ENCODE results near the gene POLE.

Gene POLE

DNA sequence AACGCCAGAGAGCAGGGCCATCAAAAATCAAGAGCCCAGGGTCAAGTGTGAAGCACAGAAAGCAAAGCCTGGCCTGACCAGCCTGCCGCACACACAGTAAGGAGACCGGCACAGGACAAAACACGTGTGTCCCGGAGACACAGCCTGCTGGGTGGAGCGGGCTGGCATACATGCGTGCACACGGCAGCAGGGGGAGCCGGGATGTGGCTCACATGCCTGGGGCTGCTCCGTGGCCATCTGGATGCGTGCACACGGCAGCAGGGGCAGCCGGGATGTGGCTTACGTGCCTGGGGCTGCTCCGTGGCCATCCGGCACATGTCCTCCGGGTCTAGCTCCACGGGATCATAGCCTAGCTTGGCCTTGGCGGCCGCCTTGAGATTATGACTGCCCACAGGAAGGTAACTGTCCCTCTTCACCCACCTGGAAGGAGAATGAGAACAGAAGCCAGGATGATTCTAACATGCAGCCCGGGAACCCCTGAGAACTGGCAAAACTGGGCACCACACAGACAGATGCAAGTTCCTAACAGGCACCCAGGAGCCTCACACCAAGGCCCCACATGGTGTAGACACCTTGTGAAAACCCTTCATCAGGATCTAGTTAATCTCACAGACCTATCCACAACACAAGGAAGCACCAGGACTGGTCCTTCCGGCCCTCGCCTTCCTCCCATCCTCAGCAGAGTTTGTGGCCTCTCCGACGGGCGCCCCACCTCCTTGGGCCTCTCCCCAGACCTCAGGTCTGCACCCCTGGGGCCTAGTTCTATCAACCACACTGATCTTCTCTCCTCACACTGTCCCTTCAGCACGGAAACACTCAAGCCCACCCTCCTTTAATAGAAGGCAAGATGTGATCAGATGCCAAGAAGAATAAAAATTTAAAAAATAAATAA, 13.6 kb downstream of the POLE start:
- H3K4me3 ChIP-seq (ENCODE audit: low read depth in 1 of 2, low read length in 2 of 2) = no peak overlapping the region
- peaks cover 40 to 66% of the 10 kb centered on the region in 2 donors for H3K36me3 ChIP-seq (ENCODE audit: control insufficient read depth in 1 of 2, insufficient read depth in 2 of 2, low read length in 2 of 2)
- H3K9me3 ChIP-seq (ENCODE audit: control insufficient read depth in 1 of 2, low read length in 2 of 2) = no peaks in the 10 kb centered on the region
- H3K4me1 ChIP-seq (ENCODE audit: control insufficient read depth in 1 of 2, insufficient read depth in 2 of 2, low read length in 2 of 2) = no peaks in the 10 kb centered on the region
- H3K27ac ChIP-seq (ENCODE audit: low read length) = no peak overlapping the region
- no peaks in the 10 kb centered on the region for H3K27me3 ChIP-seq (ENCODE audit: low read depth, low read length)

DNA sequence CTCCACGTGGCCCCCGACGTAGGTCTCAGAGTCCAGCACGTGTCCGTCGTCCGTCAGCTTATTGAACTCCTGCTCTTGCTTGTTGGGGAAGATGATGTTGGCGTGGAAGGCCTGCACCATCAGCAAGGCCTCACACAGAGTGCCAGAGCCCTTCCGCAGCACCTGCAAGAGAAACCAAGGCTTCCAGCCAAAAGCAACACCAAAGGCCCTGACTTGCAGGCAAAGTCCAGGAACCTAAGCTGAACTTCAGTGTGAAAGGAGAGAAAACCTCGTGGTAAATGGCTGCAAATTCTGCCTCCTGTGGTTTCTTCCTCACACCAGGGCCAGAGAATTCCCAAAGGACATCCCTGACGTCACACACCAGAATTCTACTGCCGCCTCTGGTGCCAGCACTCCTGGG, 14.5 kb downstream of the POLE start:
- Histone ChIP-seq H3K27me3 (ENCODE audit: low read depth, low read length) (no peaks in the 10 kb centered on the region), H3K9me3 (ENCODE audit: control insufficient read depth in 1 of 2, low read length in 2 of 2) (no peaks in the 10 kb centered on the region), H3K4me3 (ENCODE audit: low read depth in 1 of 2, low read length in 2 of 2) (no peak overlapping the region), H3K27ac (ENCODE audit: low read length) (no peak overlapping the region), H3K4me1 (ENCODE audit: control insufficient read depth in 1 of 2, insufficient read depth in 2 of 2, low read length in 2 of 2) (no peaks in the 10 kb centered on the region), H3K36me3 (ENCODE audit: control insufficient read depth in 1 of 2, insufficient read depth in 2 of 2, low read length in 2 of 2) (peaks cover 43 to 71% of the 10 kb centered on the region in 2 donors)

DNA sequence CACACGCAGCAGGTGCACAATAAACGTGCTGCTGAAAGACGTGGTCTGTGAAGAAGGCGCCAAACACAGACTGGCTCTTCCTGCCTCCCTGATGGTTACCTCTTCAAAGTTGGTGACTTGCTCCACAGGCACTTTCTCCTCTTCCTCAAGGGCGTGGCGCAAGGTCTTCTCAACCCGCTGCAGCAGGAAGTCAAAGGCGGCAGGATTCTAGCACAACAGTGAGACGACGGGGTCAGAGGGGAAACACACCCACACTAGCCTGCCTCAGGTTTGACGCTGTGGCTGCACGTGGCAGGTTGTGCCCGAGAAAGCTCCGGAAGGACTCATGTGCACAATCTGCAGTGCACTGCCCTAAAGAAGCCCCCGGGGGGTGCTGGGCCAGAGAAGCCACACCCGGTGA, 15.0 kb downstream of the POLE start:
- Histone ChIP-seq H3K27me3 (ENCODE audit: low read depth, low read length) (no peaks in the 10 kb centered on the region), H3K9me3 (ENCODE audit: control insufficient read depth in 1 of 2, low read length in 2 of 2) (no peaks in the 10 kb centered on the region), H3K27ac (ENCODE audit: low read length) (no peak overlapping the region), H3K4me3 (ENCODE audit: low read depth in 1 of 2, low read length in 2 of 2) (no peak overlapping the region), H3K36me3 (ENCODE audit: control insufficient read depth in 1 of 2, insufficient read depth in 2 of 2, low read length in 2 of 2) (peaks cover 37 to 71% of the 10 kb centered on the region in 2 donors), H3K4me1 (ENCODE audit: control insufficient read depth in 1 of 2, insufficient read depth in 2 of 2, low read length in 2 of 2) (no peaks in the 10 kb centered on the region)

DNA sequence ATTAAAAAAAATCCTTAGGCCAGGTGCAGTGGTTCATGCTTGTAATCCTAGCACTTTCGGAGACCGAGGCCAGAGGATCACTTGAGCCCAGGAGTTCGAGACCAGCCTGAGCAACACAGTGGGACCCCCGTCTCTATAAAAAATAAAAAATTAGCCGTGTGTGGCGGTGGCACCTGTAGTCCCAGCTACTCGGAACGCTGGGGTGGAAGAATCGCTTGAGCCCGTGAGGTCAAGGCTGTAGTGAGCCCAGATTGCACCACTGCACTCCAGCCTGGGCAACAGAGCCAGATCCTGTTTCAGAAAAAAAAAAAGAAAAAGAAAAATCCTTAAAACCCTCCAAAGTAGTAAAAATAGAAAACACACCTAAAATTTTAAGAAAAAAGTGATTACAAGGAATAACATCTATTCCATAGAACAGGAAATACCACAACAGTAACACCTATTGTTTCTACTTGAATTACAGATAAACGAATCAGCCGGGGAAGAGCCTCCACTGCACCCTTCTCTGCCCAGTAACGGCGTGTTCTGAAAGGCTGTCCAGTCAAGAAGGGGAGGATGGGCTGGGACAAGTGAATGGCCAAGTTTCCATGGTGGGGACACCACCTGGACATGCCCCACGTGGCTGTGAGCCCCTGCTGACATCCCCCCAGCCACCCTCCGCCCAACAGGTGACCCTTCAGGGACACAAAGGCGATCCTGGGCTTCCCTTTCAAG, 17.8 kb downstream of the POLE start:
- no peaks in the 10 kb centered on the region for H3K4me1 ChIP-seq (ENCODE audit: control insufficient read depth in 1 of 2, insufficient read depth in 2 of 2, low read length in 2 of 2)
- H3K27ac ChIP-seq (ENCODE audit: low read length) = no peak overlapping the region
- no peak overlapping the region for H3K4me3 ChIP-seq (ENCODE audit: low read depth in 1 of 2, low read length in 2 of 2)
- peaks cover 38 to 77% of the 10 kb centered on the region in 2 donors for H3K36me3 ChIP-seq (ENCODE audit: control insufficient read depth in 1 of 2, insufficient read depth in 2 of 2, low read length in 2 of 2)
- H3K27me3 ChIP-seq (ENCODE audit: low read depth, low read length) = no peaks in the 10 kb centered on the region
- no peaks in the 10 kb centered on the region for H3K9me3 ChIP-seq (ENCODE audit: control insufficient read depth in 1 of 2, low read length in 2 of 2)

DNA sequence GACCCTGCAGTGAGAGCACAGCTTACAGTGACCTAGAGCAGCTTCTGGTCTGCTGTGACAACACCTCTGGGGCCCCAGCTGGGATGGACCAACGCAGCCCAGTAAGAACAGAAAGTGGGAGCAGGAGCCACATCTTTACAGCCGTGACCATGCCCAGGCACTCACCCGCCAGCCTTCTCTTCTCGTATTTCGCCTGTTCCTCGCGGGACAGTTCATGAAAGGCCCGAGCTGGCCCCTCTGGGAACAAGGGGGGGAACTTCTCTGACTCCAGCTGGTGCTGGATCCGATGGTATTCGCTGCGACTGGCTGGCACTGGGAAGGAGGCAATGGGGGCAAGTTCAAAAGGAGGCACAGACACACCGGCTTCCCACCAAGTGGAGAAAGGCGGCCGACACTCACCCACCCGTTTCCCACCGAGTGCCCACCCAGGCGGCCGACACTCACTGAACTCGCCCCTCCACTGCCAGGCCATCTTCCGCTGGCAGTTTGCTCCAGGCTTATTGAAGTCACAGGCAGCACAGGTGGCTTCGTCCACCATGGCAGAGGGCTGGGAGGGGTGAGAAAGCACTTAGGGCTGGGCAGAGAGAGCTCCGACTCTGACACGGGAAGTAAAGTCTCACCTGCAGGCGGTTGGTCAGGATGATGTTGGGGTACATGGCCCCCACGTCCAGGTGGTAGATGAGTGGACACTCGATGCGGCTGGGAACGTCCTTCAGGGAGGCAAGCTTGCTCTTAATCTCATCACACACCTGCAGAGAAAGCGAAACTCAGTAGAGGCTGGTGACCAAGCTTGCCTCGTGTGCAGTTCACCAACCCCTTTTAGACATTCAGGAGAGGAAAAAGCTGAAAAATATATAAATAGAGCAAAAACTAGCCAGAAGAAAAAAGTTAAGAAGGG, 18.7 kb downstream of the POLE start:
- peaks cover 39 to 83% of the 10 kb centered on the region in 2 donors for H3K36me3 ChIP-seq (ENCODE audit: control insufficient read depth in 1 of 2, insufficient read depth in 2 of 2, low read length in 2 of 2)
- H3K4me3 ChIP-seq (ENCODE audit: low read depth in 1 of 2, low read length in 2 of 2) = no peak overlapping the region
- H3K9me3 ChIP-seq (ENCODE audit: control insufficient read depth in 1 of 2, low read length in 2 of 2) = no peaks in the 10 kb centered on the region
- H3K4me1 ChIP-seq (ENCODE audit: control insufficient read depth in 1 of 2, insufficient read depth in 2 of 2, low read length in 2 of 2) = no peaks in the 10 kb centered on the region
- no peaks in the 10 kb centered on the region for H3K27me3 ChIP-seq (ENCODE audit: low read depth, low read length)
- no peak overlapping the region for H3K27ac ChIP-seq (ENCODE audit: low read length)

DNA sequence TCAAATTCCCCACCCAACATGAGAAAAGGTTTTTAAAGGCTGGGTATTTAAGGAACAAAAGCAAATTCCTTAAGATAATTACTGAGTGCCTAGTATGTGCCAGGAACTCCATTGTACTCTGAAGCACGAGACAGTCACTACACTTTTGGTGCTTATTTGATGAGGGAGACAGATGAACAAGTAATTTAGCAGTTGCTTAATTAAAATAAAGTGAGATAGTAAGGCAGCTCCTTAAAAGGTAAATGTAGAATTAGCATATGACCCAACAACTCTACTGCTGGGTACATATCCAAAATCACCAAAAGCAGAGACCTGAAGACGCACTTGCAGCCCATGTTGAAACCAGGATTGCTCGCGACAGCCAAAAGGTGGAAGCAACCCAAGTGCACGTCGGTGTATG, 21.3 kb downstream of the POLE start:
- Histone ChIP-seq H3K27me3 (ENCODE audit: low read depth, low read length) (no peaks in the 10 kb centered on the region), H3K36me3 (ENCODE audit: control insufficient read depth in 1 of 2, insufficient read depth in 2 of 2, low read length in 2 of 2) (peaks cover 46 to 88% of the 10 kb centered on the region in 2 donors), H3K4me1 (ENCODE audit: control insufficient read depth in 1 of 2, insufficient read depth in 2 of 2, low read length in 2 of 2) (no peaks in the 10 kb centered on the region), H3K9me3 (ENCODE audit: control insufficient read depth in 1 of 2, low read length in 2 of 2) (no peaks in the 10 kb centered on the region), H3K4me3 (ENCODE audit: low read depth in 1 of 2, low read length in 2 of 2) (no peak overlapping the region), H3K27ac (ENCODE audit: low read length) (no peak overlapping the region)

DNA sequence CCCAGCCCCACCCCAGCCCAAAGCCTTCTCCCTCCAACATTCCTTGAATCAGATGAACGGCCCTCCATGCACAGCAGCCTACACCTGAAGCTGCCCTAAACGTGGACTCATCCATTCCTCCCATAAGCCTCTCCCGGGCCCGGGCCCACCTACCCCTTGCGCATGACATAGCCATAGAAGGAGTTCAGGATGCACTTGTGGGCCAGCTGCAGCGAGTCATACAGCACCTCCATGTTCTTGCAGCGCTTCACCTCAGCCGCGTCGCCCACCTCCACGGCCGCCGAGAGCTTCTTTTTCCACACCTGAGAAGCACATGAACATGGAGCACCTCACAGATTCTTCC, 22.0 kb downstream of the POLE start:
- H3K36me3 ChIP-seq (ENCODE audit: control insufficient read depth in 1 of 2, insufficient read depth in 2 of 2, low read length in 2 of 2) = peaks cover 49 to 95% of the 10 kb centered on the region in 2 donors
- no peaks in the 10 kb centered on the region for H3K4me1 ChIP-seq (ENCODE audit: control insufficient read depth in 1 of 2, insufficient read depth in 2 of 2, low read length in 2 of 2)
- H3K27ac ChIP-seq (ENCODE audit: low read length) = no peak overlapping the region
- H3K4me3 ChIP-seq (ENCODE audit: low read depth in 1 of 2, low read length in 2 of 2) = no peak overlapping the region
- no peaks in the 10 kb centered on the region for H3K9me3 ChIP-seq (ENCODE audit: control insufficient read depth in 1 of 2, low read length in 2 of 2)
- no peaks in the 10 kb centered on the region for H3K27me3 ChIP-seq (ENCODE audit: low read depth, low read length)

DNA sequence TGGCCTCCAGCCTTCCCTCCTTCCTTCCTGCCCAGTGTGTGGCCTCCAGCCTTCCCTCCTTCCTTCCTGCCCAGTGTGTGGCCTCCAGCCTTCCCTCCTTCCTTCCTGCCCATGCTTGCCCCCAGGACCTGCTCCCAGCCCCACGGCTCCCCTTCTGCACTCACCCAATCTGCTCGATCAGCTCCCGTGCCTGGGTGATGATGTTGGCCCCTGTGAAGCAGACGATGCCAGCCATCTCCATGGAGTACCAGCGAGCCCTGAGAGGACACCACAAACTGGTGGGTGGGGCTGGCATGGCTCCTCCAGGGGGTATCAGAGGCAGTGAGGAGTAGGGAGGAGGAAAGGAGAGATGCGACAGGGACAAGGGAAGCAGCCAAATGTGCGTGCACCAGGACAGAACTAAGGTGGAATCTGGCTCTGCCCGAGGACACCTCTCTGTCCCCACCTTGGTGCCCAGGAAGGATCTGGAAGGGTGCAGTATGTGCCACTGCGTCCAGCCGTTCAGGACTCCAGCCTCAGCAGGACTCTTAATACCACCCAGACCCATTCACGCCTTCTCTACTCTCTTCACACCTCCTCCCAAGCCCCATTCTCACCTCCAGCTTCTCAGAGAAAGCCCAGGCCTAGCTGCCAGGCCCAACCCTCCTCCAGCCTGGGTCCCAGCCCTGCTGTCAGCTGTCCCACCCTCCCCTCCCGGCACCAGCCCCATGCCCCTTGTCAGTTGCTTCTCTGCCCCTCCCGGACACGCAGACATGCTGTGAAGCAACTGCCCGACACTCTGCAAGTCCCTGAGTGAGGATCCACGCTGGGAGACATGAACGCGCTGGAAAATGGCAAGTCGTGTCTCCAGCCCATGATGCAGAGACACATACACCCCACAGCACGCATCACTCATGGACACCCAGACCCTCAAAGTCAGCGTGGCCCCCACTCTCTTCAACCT, 22.7 kb downstream of the POLE start:
- Histone ChIP-seq H3K36me3 (ENCODE audit: control insufficient read depth in 1 of 2, insufficient read depth in 2 of 2, low read length in 2 of 2) (peaks cover 50 to 98% of the 10 kb centered on the region in 2 donors), H3K27ac (ENCODE audit: low read length) (no peak overlapping the region), H3K4me3 (ENCODE audit: low read depth in 1 of 2, low read length in 2 of 2) (no peak overlapping the region), H3K9me3 (ENCODE audit: control insufficient read depth in 1 of 2, low read length in 2 of 2) (no peaks in the 10 kb centered on the region), H3K4me1 (ENCODE audit: control insufficient read depth in 1 of 2, insufficient read depth in 2 of 2, low read length in 2 of 2) (no peaks in the 10 kb centered on the region), H3K27me3 (ENCODE audit: low read depth, low read length) (no peaks in the 10 kb centered on the region)

DNA sequence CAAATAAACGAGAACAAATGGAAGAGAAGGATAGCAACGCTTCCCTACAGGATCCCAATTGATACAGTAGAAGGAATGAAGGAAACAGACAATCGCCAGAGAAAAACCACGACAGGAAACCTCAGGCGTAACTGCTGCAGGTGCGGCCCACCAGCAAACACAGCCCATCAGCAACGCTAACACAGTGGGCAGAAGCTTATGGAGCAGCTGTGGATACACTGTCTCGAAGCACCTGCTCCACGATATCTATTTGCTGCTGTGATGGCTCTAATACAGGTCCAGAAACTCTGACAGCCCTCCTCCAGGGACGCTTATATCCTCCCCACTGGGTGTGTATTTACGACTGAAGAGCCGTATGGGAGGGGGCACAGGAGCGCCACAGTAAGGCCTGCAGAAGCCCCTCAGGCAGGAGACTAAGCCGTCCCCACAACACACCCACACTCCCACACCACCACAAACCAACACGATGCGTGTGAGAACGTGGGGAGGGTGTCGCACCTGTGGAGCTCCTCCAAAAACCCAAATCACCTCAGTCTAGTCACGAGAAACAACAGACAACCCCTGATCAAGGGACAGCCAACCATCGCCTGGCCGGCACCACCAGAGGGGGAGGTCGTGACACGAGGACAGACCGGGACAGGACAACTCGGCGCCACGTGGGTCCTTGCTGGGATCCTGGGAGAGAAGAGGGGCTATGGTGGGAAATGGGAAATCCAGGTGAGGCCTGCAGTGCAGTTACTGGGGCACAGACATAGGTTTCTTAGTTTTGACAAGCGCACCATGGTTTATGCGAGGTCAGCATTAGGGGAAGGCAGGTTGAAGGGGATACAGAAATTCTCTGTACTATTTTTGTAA, 24.0 kb downstream of the POLE start:
- no peaks in the 10 kb centered on the region for H3K4me1 ChIP-seq (ENCODE audit: control insufficient read depth in 1 of 2, insufficient read depth in 2 of 2, low read length in 2 of 2)

DNA sequence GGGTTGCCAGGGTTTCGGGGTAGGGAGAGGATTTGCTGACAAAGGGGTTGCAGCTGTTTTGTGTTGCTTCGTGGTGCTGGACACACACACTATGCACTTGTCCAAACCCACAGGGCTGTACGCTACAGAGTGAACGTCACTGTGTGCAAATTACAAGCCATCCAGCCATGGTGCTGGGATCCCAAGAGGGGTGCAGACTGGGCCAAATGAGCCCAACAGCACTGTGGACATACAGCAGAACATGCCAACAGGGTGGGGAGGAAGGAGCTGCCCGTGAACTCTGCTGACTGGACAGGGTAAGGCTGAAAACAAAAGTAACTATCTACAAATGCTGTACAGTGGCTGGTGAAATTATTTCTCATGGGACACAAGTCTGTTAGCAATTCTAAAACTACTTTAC, 25.2 kb downstream of the POLE start:
- peaks cover 66 to 99% of the 10 kb centered on the region in 2 donors for H3K36me3 ChIP-seq (ENCODE audit: control insufficient read depth in 1 of 2, insufficient read depth in 2 of 2, low read length in 2 of 2)
- H3K27me3 ChIP-seq (ENCODE audit: low read depth, low read length) = no peaks in the 10 kb centered on the region
- H3K4me1 ChIP-seq (ENCODE audit: control insufficient read depth in 1 of 2, insufficient read depth in 2 of 2, low read length in 2 of 2) = no peaks in the 10 kb centered on the region
- no peak overlapping the region for H3K27ac ChIP-seq (ENCODE audit: low read length)
- H3K9me3 ChIP-seq (ENCODE audit: control insufficient read depth in 1 of 2, low read length in 2 of 2) = no peaks in the 10 kb centered on the region
- no peak overlapping the region for H3K4me3 ChIP-seq (ENCODE audit: low read depth in 1 of 2, low read length in 2 of 2)

More for the DNA sequence above, 24.0 kb downstream of the POLE start:
- Histone ChIP-seq H3K4me3 (ENCODE audit: low read depth in 1 of 2, low read length in 2 of 2) (no peak overlapping the region), H3K27ac (ENCODE audit: low read length) (no peak overlapping the region), H3K9me3 (ENCODE audit: control insufficient read depth in 1 of 2, low read length in 2 of 2) (no peaks in the 10 kb centered on the region), H3K36me3 (ENCODE audit: control insufficient read depth in 1 of 2, insufficient read depth in 2 of 2, low read length in 2 of 2) (peaks cover 56 to 98% of the 10 kb centered on the region in 2 donors), H3K27me3 (ENCODE audit: low read depth, low read length) (no peaks in the 10 kb centered on the region)
